ENCODE results near the gene SH3RF2.
"Not testable (repeated sequence)": the region's sequence is repeated elsewhere in the genome, so short reads cannot be mapped to it uniquely, and the experiment has no call there.

The SH3RF2 gene

GRCh38 chr5:145951071-145951470 lies 14.7 kb downstream of the SH3RF2 start:
- DNase-seq (ENCODE audit: low spot score) = no peak

- no peak for DNase-seq (ENCODE audit: low spot score)
Measured at GRCh38 chr5:145953202-145953601, 16.8 kb downstream of the SH3RF2 start.

GRCh38 chr5:145954140-145954539 lies 17.8 kb downstream of the SH3RF2 start:
- not testable (repeated sequence) for DNase-seq (ENCODE audit: low spot score)

GRCh38 chr5:145957388-145957787 lies 21.0 kb downstream of the SH3RF2 start:
- no peak for DNase-seq (ENCODE audit: low spot score)

- no peak for DNase-seq (ENCODE audit: low spot score)
Measured at GRCh38 chr5:145958436-145958835, 22.1 kb downstream of the SH3RF2 start.

GRCh38 chr5:145960166-145960565 lies 23.8 kb downstream of the SH3RF2 start:
- DNase-seq (ENCODE audit: low spot score) = no peak

- DNase-seq (ENCODE audit: low spot score) = no peak
Measured at GRCh38 chr5:145960848-145961600, 24.6 kb downstream of the SH3RF2 start.

GRCh38 chr5:145962001-145962400 lies 25.6 kb downstream of the SH3RF2 start:
- no peak for DNase-seq (ENCODE audit: low spot score)

- DNase-seq (ENCODE audit: low spot score) = not testable (repeated sequence)
Measured at GRCh38 chr5:145964008-145964407, 27.6 kb downstream of the SH3RF2 start.

GRCh38 chr5:145965804-145966203 lies 29.4 kb downstream of the SH3RF2 start:
- DNase-seq (ENCODE audit: low spot score) = no peak

- DNase-seq (ENCODE audit: low spot score) = no peak
Measured at GRCh38 chr5:145967296-145967695, 30.9 kb downstream of the SH3RF2 start.

- DNase-seq (ENCODE audit: low spot score) = no peak
Measured at GRCh38 chr5:145968970-145969713, 32.8 kb downstream of the SH3RF2 start.

GRCh38 chr5:145969714-145970092 lies 33.3 kb downstream of the SH3RF2 start:
- DNase-seq (ENCODE audit: low spot score) = no peak

GRCh38 chr5:145971108-145971507 lies 34.7 kb downstream of the SH3RF2 start:
- DNase-seq (ENCODE audit: low spot score) = no peak

GRCh38 chr5:145971701-145972100 lies 35.3 kb downstream of the SH3RF2 start:
- no peak for DNase-seq (ENCODE audit: low spot score)

- DNase-seq (ENCODE audit: low spot score) = no peak
Measured at GRCh38 chr5:145975001-145975360, 38.6 kb downstream of the SH3RF2 start.

- no peak for DNase-seq (ENCODE audit: low spot score)
Measured at GRCh38 chr5:145975361-145976066, 39.1 kb downstream of the SH3RF2 start.

GRCh38 chr5:145976431-145977155 lies 40.2 kb downstream of the SH3RF2 start:
- DNase-seq (ENCODE audit: low spot score) = no peak

- DNase-seq (ENCODE audit: low spot score) = no peak
Measured at GRCh38 chr5:145978171-145978570, 41.8 kb downstream of the SH3RF2 start.

- DNase-seq (ENCODE audit: low spot score) = no peak
Measured at GRCh38 chr5:145978708-145979107, 42.3 kb downstream of the SH3RF2 start.

GRCh38 chr5:145979270-145980223 lies 43.2 kb downstream of the SH3RF2 start:
- DNase-seq (ENCODE audit: low spot score) = no peak
